Measurements from ENCODE around the gene STARD13.

The STARD13 gene

GRCh38 chr13:33277037-33277740 lies 8.4 kb downstream of the STARD13 start:
- in situ Hi-C loops (cut with MboI; ENCODE audit: low sequenced_read_pairs), result no loop called here

- in situ Hi-C loops (cut with MboI; ENCODE audit: low sequenced_read_pairs), result no loop called here
These were observed 9.0 kb downstream of the STARD13 start for GRCh38 chr13:33276570-33276969.

GRCh38 chr13:33275916-33276315 lies 9.6 kb downstream of the STARD13 start:
- in situ Hi-C loops (cut with MboI; ENCODE audit: low sequenced_read_pairs), result no loop called here

GRCh38 chr13:33274264-33274663 lies 11.3 kb downstream of the STARD13 start:
- in situ Hi-C loops (cut with MboI; ENCODE audit: low sequenced_read_pairs), result no loop called here

GRCh38 chr13:33272531-33273124 lies 12.9 kb downstream of the STARD13 start:
- in situ Hi-C loops (cut with MboI; ENCODE audit: low sequenced_read_pairs), result no loop called here

- in situ Hi-C loops (cut with MboI; ENCODE audit: low sequenced_read_pairs), result no loop called here
These were observed 13.8 kb downstream of the STARD13 start for GRCh38 chr13:33271759-33272158.

- in situ Hi-C loops (cut with MboI; ENCODE audit: low sequenced_read_pairs), result no loop called here
These were observed 14.5 kb downstream of the STARD13 start for GRCh38 chr13:33270895-33271538.

- in situ Hi-C loops (cut with MboI; ENCODE audit: low sequenced_read_pairs), result no loop called here
These were observed 19.9 kb downstream of the STARD13 start for GRCh38 chr13:33265607-33266006.

GRCh38 chr13:33265133-33265532 lies 20.4 kb downstream of the STARD13 start:
- in situ Hi-C loops (cut with MboI; ENCODE audit: low sequenced_read_pairs), result no loop called here

- in situ Hi-C loops (cut with MboI; ENCODE audit: low sequenced_read_pairs), result no loop called here
These were observed 21.0 kb downstream of the STARD13 start for GRCh38 chr13:33264620-33264978.

GRCh38 chr13:33263976-33264619 lies 21.5 kb downstream of the STARD13 start:
- in situ Hi-C loops (cut with MboI; ENCODE audit: low sequenced_read_pairs), result no loop called here

GRCh38 chr13:33263484-33263883 lies 22.1 kb downstream of the STARD13 start:
- in situ Hi-C loops (cut with MboI; ENCODE audit: low sequenced_read_pairs), result no loop called here

- in situ Hi-C loops (cut with MboI; ENCODE audit: low sequenced_read_pairs), result no loop called here
These were observed 22.6 kb downstream of the STARD13 start for GRCh38 chr13:33262997-33263396.

- in situ Hi-C loops (cut with MboI; ENCODE audit: low sequenced_read_pairs), result no loop called here
These were observed 23.0 kb downstream of the STARD13 start for GRCh38 chr13:33262594-33262993.

- in situ Hi-C loops (cut with MboI; ENCODE audit: low sequenced_read_pairs), result no loop called here
These were observed 23.5 kb downstream of the STARD13 start for GRCh38 chr13:33262062-33262487.

- in situ Hi-C loops (cut with MboI; ENCODE audit: low sequenced_read_pairs), result no loop called here
These were observed 24.0 kb downstream of the STARD13 start for GRCh38 chr13:33261387-33262061.

- in situ Hi-C loops (cut with MboI; ENCODE audit: low sequenced_read_pairs), result no loop called here
These were observed 25.1 kb downstream of the STARD13 start for GRCh38 chr13:33260168-33261098.

- in situ Hi-C loops (cut with MboI; ENCODE audit: low sequenced_read_pairs), result no loop called here
These were observed 26.3 kb downstream of the STARD13 start for GRCh38 chr13:33259296-33259695.

- in situ Hi-C loops (cut with MboI; ENCODE audit: low sequenced_read_pairs), result no loop called here
These were observed 26.8 kb downstream of the STARD13 start for GRCh38 chr13:33258808-33259193.

Measured in HL-60/S4 treated with retinoic acid at 250 ng/mL for 4 days and 3 days (cell line).